ENCODE results near the gene COLQ.

The COLQ gene

GRCh38 chr3:15401936-15402335 is 119.6 kb downstream of the COLQ start:
- Histone ChIP-seq H3K9me3 (no peaks in the 10 kb centered on the region), H3K4me1 (no peaks in the 10 kb centered on the region), H3K4me3 (no peak overlapping the region), H3K36me3 (replicated peaks) (no peaks in the 10 kb centered on the region), H3K27me3 (ENCODE audit: low read depth) (no peaks in the 10 kb centered on the region)
- no peak for DNase-seq (ENCODE audit: low spot score in 2 of 2)
- in situ Hi-C loops (cut with MboI; ENCODE audit: low sequenced_read_pairs): loop anchor here (10.0 kb wide), 1 partner anchor 287 kb away; no protein-coding TSS in a partner anchor
